Mucosa of rectum (tissue), 2 donors: ENCODE measurements around the gene IRX2.

Experiments used
- H3K27ac ChIP-seq, 2 donors: one replicate each; pipeline ENCODE4 v1.7.0; 2013; ENCODE audit warnings: inconsistent platforms in 2 of 2, low read depth in 2 of 2, low read length in 2 of 2
- H3K27me3 ChIP-seq, 2 donors: one replicate each; pipeline ENCODE4 v1.7.0; 2013; ENCODE audit warnings: low read length in 2 of 2; ENCODE audit not compliant: control insufficient read depth in 2 of 2, insufficient read depth in 2 of 2
- H3K36me3 ChIP-seq, 2 donors: one replicate each; pipeline ENCODE4 v1.7.0; 2013; ENCODE audit warnings: low read length in 2 of 2; ENCODE audit not compliant: control insufficient read depth in 2 of 2, insufficient read depth in 2 of 2
- H3K4me1 ChIP-seq, 2 donors: one replicate each; pipeline ENCODE4 v1.7.0; 2013; ENCODE audit warnings: low read length in 2 of 2, mild to moderate bottlenecking in 1 of 2; ENCODE audit not compliant: control insufficient read depth in 2 of 2, insufficient read depth in 2 of 2
- H3K4me3 ChIP-seq, 2 donors: one replicate each; pipeline ENCODE4 v1.7.0; 2013; ENCODE audit warnings: low read length in 2 of 2
- H3K9ac ChIP-seq, 2 donors: one replicate each; pipeline ENCODE4 v1.7.0; 2013; ENCODE audit warnings: low read length in 2 of 2, low read depth in 1 of 2, mild to moderate bottlenecking in 1 of 2
- H3K9me3 ChIP-seq, 2 donors: one replicate each; pipeline ENCODE4 v1.7.0; 2013; ENCODE audit warnings: low read length in 2 of 2; ENCODE audit not compliant: control insufficient read depth in 2 of 2
- donor health status: healthy.
- donor health status: Normal muscosa, but diverticular disease.

Gene IRX2

DNA sequence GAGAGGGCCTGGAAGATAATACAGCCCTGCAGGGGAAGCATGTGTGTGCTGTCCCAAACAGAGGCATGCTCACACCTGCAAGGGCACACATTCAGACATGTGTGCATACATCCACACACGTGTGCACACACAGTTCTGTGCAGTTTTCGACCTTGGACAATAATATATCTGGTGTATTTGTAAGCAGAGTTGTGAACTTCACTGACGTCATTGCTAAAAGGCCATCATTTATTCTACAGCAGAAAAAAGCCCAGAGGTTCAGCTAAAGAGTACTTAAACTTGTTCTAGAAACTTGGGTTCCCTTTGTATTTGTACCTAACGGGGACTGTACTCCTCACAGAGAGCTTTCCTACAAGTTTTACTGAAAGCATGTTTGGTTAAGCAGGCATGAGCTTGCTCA is 19.5 kb downstream of the IRX2 start:
- Histone ChIP-seq H3K9ac (no peak overlapping the region), H3K4me1 (no peaks in the 10 kb centered on the region), H3K27me3 (no peaks in the 10 kb centered on the region), H3K9me3 (no peaks in the 10 kb centered on the region), H3K27ac (no peak overlapping the region), H3K36me3 (no peaks in the 10 kb centered on the region), H3K4me3 (no peak overlapping the region)

DNA sequence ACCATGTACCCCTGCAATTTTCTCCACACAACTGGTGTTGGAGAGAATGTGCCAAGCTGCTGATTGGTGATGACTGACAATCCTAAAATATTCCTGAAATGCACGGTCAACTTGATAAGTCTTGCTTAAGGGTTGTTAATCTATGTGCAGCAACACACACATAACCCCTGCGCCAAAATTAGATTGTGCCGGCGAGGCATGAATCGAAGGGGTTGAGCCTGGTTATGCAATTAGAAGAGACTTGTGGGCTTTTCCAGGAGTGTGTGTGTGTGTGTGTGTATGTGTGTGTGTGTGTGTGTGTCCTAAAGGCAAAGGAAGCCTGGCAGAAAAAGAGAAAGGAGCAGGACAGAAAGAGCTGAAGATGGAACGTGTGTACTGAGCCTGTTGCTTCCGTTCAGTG is 22.3 kb downstream of the IRX2 start:
- no peaks in the 10 kb centered on the region for H3K4me1 ChIP-seq
- no peak overlapping the region for H3K9ac ChIP-seq
- H3K36me3 ChIP-seq, result no peaks in the 10 kb centered on the region
- no peak overlapping the region for H3K4me3 ChIP-seq
- no peaks in the 10 kb centered on the region for H3K9me3 ChIP-seq
- no peaks in the 10 kb centered on the region for H3K27me3 ChIP-seq
- H3K27ac ChIP-seq, result no peak overlapping the region

- no peak overlapping the region for H3K9ac ChIP-seq
- H3K4me1 ChIP-seq, result no peaks in the 10 kb centered on the region
- H3K4me3 ChIP-seq, result no peak overlapping the region
- H3K36me3 ChIP-seq, result no peaks in the 10 kb centered on the region
- H3K27ac ChIP-seq, result no peak overlapping the region
- no peaks in the 10 kb centered on the region for H3K27me3 ChIP-seq
- no peaks in the 10 kb centered on the region for H3K9me3 ChIP-seq
Observed at GRCh38 chr5:2727550-2727949, 23.9 kb downstream of the IRX2 start.

GRCh38 chr5:2725980-2726765 is 25.3 kb downstream of the IRX2 start:
- no peaks in the 10 kb centered on the region for H3K36me3 ChIP-seq
- no peaks in the 10 kb centered on the region for H3K4me1 ChIP-seq
- no peaks in the 10 kb centered on the region for H3K9me3 ChIP-seq
- H3K27ac ChIP-seq, result no peak overlapping the region
- no peaks in the 10 kb centered on the region for H3K27me3 ChIP-seq
- H3K9ac ChIP-seq, result no peak overlapping the region
- no peak overlapping the region for H3K4me3 ChIP-seq

DNA sequence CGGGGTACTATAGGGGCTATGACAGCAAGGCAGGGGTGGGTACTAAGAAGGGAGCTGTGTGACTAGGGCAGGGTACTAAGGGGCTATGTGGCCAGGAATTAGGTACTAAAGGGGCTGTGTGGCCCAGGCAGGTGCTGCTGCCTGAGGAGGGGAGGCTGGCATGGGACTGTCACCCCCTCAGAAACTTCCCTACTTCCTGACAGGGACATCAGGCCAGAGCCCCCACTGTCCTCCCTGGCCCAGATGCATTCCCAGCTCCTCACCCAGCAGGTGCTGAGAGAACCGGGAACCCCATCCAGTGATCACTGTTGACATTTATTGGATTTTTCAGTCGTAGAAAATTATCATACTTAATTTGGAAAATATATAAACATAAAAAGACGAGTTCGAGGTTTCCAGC is 26.6 kb downstream of the IRX2 start:
- Histone ChIP-seq H3K9me3 (no peaks in the 10 kb centered on the region), H3K27ac (no peak overlapping the region), H3K4me3 (no peak overlapping the region), H3K36me3 (no peaks in the 10 kb centered on the region), H3K27me3 (no peaks in the 10 kb centered on the region), H3K4me1 (no peaks in the 10 kb centered on the region), H3K9ac (no peak overlapping the region)

- H3K4me1 ChIP-seq, result no peaks in the 10 kb centered on the region
- no peaks in the 10 kb centered on the region for H3K36me3 ChIP-seq
- no peak overlapping the region for H3K4me3 ChIP-seq
- H3K9me3 ChIP-seq, result no peaks in the 10 kb centered on the region
- no peak overlapping the region for H3K27ac ChIP-seq
- no peak overlapping the region for H3K9ac ChIP-seq
- H3K27me3 ChIP-seq, result no peaks in the 10 kb centered on the region
Observed at GRCh38 chr5:2724031-2724581, 27.4 kb downstream of the IRX2 start.

DNA sequence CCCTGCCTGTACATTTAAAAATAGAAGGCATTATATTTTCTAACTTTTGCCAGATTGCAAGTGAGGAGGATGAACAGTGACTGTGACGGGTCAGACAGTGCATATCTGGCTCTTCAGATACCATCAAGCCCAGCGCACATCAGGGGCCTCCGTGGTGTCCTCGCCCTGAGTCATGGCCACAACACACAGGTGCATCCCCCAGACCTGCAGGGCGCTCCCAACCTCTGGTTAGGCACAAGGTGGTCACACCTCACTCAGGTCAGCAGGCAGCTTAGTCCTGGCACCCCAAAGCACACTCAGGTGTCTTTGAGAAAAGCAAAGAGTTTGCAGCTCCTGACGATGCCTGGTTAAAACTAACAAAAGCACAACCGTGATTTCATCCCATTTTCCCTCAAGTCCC is 28.6 kb downstream of the IRX2 start:
- Histone ChIP-seq H3K27ac (no peak overlapping the region), H3K4me3 (no peak overlapping the region), H3K27me3 (no peaks in the 10 kb centered on the region), H3K9ac (no peak overlapping the region), H3K9me3 (no peaks in the 10 kb centered on the region), H3K4me1 (no peaks in the 10 kb centered on the region), H3K36me3 (no peaks in the 10 kb centered on the region)

- H3K4me1 ChIP-seq, result no peaks in the 10 kb centered on the region
- no peak overlapping the region for H3K9ac ChIP-seq
- no peak overlapping the region for H3K4me3 ChIP-seq
- H3K36me3 ChIP-seq, result no peaks in the 10 kb centered on the region
- H3K27ac ChIP-seq, result no peak overlapping the region
- H3K27me3 ChIP-seq, result no peaks in the 10 kb centered on the region
- no peaks in the 10 kb centered on the region for H3K9me3 ChIP-seq
Observed at GRCh38 chr5:2721385-2722138, 29.9 kb downstream of the IRX2 start.

GRCh38 chr5:2719332-2719731 is 32.1 kb downstream of the IRX2 start:
- no peaks in the 10 kb centered on the region for H3K4me1 ChIP-seq
- no peaks in the 10 kb centered on the region for H3K36me3 ChIP-seq
- no peak overlapping the region for H3K4me3 ChIP-seq
- no peak overlapping the region for H3K9ac ChIP-seq
- no peak overlapping the region for H3K27ac ChIP-seq
- no peaks in the 10 kb centered on the region for H3K9me3 ChIP-seq
- H3K27me3 ChIP-seq, result no peaks in the 10 kb centered on the region

DNA sequence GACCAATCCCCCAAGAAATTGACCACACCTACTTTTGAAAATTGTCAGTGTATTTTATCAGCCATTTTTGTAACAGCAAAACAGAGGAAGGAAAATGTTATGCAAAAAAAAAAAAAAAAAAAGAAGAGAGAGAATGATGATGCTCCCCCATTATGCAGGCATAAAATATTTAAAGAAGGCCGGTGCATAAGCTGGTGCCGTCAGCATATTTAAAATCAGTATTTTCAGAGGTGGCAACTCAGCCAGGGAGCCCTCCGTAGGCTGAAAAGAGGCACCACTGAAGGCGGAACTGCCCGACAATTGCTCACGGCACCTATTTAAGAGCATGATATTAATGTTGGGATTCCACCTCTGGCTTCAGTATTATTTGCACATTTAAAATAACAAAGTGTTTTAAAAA is 33.4 kb downstream of the IRX2 start:
- Histone ChIP-seq H3K4me3 (no peak overlapping the region), H3K9me3 (no peaks in the 10 kb centered on the region), H3K9ac (no peak overlapping the region), H3K27me3 (no peaks in the 10 kb centered on the region), H3K4me1 (no peaks in the 10 kb centered on the region), H3K36me3 (no peaks in the 10 kb centered on the region), H3K27ac (no peak overlapping the region)
